ENCODE data around the gene ZNF668.

Gene ZNF668

DNA sequence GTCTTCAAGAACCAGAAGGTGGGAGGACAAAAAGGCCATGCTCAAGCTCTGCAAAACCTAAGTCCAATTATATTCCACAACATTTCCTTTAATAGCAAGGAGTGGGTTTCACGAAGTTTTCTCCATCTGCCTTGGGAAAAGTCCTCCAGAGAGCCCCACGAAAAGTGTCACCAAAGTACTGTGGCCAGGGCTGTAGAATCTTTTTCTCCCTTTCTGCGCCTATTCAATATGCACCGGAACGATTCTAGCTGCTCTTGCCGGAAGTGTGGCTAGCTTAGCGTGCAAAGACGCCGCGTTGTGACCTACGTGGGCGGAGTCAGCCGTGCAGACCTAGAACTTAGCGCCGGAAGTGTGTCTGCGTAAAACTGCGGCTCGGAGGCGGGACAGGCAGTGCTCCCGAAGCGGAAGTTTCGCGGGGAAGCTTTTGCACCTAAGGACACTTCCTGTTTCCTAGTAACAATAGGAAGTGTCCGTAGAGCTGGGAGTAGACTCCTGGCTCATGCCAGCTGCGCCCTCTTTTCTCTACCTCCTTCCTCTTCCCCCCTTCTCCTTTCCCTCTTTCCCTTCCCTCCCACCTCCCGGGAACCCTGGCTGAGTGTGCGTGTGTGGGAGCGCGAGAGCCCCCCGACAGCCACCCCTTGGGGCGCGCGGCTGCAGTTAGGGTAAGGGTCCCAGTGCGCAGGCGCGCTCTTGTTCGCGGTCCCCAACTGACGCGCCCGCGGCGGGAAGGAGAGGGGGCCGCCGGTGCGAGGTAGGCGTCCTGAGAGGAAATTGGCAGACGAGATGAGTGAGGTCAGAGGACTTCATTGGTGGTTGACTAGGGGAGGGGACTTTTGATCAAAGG lies at the start of gene ZNF668, which contains the start of gene ZNF646:
Gene ZNF668, minus strand, starts transcription at position 271 of the 844 bp plus-strand sequence. CDS start 9,781 bp downstream, outside the sequence.
Gene ZNF646, plus strand, starts transcription at position 453 of the 844 bp plus-strand sequence. CDS start 1,903 bp downstream, outside the sequence.
- in situ Hi-C loops (cut with MboI; ENCODE audit: low sequenced_read_pairs), result loop anchor here (10.0 kb wide), 1 partner anchor 381 kb away; the partner anchor contains the start of gene ARMC5

DNA sequence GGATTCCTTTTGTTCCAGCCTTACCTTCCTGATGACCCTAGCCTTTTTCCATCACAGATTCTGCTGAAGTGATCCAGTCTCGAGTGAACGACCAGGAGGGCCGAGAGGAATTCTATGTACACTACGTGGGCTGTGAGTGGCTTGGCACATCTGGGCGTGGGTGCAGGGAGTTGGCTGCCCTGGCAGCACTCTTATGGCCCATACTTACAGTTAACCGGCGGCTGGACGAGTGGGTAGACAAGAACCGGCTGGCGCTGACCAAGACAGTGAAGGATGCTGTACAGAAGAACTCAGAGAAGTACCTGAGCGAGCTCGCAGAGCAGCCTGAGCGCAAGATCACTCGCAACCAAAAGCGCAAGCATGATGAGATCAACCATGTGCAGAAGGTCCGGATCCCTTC lies 46.1 kb upstream of the ZNF668 start:
- in situ Hi-C loops (cut with MboI; ENCODE audit: low sequenced_read_pairs), result no loop called here

DNA sequence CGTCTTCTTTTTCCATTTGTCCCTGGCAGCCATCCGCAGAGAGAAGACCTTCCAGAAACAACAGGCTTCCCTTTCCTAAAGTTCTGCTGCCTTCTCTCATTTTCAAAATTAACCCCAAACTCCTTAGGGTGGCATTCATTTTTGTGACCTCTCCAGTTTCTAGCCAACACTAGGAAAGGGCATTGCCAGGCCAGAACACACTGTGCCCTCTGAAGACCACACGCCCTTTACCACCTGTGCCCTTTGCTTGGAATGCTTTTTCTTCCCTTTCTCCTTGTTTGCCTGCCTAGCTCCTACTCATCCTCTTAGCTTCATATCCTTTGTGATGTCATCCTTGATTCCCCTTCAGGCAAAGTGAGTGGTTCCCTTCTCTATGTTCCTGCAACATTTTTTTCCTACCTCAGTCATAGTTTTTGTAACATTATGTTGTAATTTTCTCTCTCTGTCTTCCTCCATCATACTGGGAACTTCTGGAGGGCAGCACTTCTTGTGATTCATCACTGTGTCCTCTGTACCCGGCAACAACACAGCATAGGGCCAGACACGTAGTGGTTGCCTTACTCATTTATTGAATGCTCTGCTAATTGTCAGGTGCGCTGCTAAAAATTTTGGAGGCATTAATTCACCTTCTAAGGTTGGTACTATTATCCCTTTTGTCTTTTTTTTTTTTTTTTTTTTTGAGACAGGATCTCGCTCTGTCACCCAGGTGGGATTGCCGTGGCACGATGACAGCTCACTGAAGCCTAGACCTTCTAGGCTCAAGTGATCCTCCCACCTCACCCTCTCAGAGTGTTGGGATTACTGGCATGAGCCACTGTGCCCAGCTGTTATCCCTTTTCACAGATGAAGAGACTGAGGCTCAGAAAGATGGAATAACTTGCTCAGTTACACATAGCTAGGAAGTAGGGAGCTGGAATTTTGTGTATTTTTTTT lies 44.4 kb upstream of the ZNF668 start:
- in situ Hi-C loops (cut with MboI; ENCODE audit: low sequenced_read_pairs), result no loop called here

DNA sequence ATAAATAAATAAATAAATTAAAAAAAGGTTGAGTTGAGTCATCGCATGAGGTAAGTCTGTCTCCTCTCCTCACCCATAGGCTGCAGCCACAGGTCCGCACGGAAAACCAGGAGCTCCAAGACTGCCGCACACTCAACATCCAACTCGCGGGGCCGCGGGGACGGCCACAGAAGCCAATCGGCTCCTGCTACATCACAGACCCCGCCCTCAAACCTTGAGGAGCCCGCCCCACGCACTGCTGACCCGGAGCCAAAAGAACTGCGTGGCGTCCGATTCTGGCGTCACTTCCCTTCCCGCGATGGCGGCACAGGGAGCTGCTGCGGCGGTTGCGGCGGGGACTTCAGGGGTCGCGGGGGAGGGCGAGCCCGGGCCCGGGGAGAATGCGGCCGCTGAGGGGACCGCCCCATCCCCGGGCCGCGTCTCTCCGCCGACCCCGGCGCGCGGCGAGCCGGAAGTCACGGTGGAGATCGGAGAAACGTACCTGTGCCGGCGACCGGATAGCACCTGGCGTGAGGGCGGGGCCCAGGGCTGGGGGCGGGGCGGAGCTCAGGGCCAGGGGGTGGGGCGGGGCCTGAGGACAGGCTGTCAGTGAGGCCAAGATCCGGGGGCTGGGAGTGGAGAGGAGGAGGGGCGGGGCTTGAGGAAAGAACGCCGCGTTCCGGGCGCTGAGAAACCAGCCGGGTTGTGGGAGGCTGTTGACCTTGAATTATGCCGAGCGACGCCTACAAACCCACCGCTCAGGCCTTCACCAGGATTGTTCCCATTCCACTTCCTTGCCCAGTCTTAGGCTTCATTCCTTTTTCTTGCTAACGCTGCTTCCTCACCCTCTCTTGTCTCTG lies 43.6 kb upstream of the ZNF668 start, which contains the start of gene KAT8:
Gene KAT8, plus strand, starts transcription at position 281 of the 839 bp plus-strand sequence. Its CDS starts 18 bp downstream, at position 299.
- in situ Hi-C loops (cut with MboI; ENCODE audit: low sequenced_read_pairs), result no loop called here

DNA sequence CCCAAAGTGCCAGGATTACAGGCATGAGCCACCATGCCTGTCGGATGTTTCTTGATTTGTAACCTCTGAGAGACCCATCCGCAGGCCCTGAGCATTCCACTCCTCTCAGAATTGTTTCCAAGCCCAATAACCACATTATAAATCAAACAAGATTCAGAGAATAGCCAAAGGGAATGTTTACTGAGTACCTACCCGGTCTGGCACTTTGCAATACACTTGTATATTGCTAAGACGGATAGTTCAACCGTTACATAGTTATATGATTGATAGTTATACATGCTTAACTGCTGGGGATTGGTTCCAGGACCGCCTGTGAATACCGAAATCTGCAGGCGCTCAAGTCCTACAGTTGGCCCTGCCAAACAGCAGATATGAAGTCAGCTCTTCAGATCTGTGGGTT lies 40.4 kb upstream of the ZNF668 start:
- in situ Hi-C loops (cut with MboI; ENCODE audit: low sequenced_read_pairs), result no loop called here

DNA sequence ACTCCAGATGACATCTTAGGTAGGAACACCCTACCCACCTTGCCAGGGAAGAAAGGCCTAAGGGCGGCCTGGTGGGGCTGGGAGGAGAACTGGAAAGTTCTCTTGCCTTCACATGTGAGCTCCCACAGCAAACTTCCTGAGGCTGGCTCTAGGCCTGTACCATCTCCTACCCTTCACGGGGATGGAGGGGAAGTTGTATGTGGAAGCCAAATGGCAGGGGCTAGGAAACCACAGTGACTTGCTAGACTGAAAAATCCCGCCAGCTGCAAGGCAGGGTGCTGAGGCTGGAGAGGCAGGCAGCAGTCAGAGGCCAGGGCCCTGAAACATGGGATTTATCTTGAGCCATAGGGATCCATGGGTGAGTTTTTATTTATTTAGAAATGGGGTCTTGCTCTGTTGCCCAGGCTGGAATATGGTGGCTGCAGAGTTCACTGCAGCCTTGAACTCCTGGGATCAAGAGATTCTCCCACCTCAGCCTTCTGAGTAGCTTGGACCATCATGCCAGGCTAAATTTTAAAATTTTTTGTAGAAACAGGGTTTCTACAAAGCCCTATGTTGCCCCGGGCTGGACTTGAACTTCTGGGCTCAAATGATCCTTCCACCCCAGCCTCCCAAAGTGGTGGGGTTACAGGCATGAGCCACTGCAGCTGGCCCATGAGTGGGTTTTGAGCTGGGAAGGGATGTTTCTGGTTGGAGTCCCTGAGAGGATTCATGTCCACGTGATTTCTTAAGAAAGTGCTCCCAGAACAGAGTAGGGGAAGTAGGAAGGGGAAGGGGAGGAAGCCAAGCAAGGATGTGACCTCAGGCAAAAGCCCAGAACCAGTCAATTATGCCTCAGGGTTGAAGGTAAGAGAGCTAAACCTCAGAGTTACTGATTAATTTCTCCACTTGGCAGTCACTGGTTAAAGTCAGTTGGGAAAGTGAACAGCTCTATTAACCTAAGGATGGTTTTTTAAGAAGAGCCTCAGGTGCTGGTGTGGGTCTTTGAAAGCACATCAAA lies 39.4 kb upstream of the ZNF668 start:
- in situ Hi-C loops (cut with MboI; ENCODE audit: low sequenced_read_pairs), result no loop called here

DNA sequence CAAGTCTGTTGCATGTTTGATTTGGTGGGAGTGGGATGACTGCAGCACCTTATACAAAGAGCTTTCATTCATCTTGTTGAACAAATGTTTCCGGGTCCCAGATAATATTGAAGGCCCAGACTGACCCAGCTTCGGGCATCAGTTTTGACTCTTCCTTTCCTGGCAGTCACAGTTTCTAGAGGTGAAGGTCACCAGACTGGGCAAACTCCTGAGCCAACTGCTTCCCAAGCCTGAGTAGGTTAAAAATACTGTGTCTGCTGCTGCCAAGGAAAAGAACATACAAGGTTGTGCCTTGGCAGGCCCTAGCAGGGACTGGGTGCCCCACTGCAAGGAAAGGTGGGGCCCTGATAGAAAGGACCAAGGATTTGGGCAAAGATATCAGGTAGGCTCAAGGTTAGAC lies 38.7 kb upstream of the ZNF668 start:
- in situ Hi-C loops (cut with MboI; ENCODE audit: low sequenced_read_pairs), result no loop called here

DNA sequence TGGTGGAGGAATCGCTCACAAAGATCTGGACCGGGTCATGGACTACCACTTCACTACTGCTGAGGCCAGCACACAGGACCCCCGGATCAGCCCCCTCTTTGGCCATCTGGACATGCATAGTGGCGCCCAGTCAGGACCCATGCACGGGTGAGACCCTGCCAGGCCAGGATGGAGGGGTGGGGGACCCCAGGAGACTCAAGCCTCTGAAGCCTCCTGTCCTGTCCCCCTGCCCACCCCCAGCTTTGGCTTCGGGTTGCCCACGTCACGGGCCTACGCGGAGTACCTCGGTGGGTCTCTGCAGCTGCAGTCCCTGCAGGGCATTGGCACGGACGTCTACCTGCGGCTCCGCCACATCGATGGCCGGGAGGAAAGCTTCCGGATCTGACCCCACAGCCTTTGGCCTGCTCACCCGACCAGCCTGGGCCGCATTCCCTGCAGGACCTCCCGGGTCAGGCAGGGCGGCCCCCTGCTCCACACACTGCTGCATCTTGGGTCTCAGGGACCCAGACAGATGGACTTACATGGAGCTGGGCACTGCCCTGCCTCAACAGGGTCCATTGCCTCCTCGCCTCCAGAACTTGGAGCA lies 37.9 kb upstream of the ZNF668 start:
- in situ Hi-C loops (cut with MboI; ENCODE audit: low sequenced_read_pairs), result no loop called here

DNA sequence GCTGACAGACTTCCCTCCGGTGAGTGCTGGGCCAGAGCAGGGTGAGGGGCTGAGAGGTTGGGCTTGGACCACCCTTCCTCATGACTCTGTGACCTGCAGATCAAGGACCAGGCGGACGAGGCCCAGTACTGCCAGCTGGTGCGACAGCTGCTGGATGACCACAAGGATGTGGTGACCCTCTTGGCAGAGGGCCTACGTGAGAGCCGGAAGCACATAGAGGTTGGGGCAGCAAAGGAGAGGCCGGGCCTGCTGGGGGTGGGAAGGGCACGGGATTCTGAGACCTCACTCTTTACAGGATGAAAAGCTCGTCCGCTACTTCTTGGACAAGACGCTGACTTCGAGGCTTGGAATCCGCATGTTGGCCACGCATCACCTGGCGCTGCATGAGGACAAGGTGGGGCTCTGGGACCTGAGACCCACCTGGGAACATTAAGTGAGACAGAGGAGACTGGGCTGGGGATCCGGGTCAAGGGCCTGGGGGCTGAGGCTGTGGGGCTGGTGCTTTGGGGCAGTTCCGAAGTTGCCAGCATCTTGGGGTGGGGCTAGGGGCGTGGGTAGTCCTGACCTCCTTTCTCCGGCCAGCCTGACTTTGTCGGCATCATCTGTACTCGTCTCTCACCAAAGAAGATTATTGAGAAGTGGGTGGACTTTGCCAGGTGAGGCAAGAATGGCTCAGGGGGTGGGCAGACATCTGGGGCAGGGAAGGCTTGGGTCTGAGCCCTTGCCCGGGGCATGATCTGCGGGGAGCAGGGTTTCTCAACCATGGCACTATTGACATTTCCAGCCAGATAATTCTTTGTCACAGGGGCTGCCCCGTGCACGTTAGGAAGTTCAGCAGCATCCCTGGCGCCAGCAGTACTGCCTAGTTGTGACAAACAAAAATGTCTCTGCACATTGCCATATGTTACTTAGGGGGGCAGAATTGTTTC lies 36.3 kb upstream of the ZNF668 start:
- in situ Hi-C loops (cut with MboI; ENCODE audit: low sequenced_read_pairs), result no loop called here

DNA sequence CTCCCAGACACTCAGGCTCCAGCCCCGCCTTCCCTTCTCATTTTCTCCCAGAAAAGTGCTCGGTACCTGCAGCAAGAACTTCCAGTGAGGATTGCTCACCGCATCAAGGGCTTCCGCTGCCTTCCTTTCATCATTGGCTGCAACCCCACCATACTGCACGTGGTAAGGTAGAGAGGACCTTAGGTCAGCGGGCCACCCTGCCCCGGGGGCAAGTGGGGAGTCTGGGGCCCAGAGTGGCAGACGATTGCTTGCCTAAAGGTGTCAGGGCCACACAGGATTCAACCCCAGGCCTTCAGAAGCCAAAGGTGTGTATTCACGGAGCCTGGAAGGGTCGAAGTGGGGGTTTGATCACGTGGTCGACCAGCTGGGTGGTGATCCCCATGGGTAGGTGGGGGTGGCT lies 35.6 kb upstream of the ZNF668 start:
- in situ Hi-C loops (cut with MboI; ENCODE audit: low sequenced_read_pairs), result no loop called here

DNA sequence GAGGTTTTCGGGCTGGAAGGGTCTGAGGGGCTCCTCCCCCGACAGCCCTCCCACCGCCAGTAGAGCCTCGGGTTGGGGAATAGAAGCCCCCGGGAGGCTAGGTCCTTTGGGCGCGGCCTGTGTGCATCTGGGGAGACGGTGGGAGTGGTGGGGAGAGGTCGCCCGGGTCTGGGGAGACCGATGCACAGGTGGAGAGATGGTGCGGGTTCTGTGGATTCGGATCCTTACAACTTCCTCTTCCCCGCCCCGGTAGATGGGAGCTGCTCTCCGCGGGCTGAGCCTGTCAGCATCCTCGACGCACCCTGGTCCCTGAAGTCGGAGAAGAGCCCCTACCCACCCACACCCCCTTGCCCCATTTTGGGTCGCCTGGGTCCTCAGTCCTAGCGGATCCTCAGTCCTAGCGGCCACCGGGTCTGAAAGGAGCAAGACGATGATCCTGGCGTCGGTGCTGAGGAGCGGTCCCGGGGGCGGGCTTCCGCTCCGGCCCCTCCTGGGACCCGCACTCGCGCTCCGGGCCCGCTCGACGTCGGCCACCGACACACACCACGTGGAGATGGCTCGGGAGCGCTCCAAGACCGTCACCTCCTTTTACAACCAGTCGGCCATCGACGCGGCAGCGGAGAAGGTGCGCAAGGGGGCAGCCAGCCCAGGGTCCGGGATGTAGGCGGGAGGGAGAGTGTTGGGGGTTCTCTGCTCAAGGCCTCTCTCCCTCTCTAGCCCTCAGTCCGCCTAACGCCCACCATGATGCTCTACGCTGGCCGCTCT lies 34.9 kb upstream of the ZNF668 start:
- in situ Hi-C loops (cut with MboI; ENCODE audit: low sequenced_read_pairs), result no loop called here

DNA sequence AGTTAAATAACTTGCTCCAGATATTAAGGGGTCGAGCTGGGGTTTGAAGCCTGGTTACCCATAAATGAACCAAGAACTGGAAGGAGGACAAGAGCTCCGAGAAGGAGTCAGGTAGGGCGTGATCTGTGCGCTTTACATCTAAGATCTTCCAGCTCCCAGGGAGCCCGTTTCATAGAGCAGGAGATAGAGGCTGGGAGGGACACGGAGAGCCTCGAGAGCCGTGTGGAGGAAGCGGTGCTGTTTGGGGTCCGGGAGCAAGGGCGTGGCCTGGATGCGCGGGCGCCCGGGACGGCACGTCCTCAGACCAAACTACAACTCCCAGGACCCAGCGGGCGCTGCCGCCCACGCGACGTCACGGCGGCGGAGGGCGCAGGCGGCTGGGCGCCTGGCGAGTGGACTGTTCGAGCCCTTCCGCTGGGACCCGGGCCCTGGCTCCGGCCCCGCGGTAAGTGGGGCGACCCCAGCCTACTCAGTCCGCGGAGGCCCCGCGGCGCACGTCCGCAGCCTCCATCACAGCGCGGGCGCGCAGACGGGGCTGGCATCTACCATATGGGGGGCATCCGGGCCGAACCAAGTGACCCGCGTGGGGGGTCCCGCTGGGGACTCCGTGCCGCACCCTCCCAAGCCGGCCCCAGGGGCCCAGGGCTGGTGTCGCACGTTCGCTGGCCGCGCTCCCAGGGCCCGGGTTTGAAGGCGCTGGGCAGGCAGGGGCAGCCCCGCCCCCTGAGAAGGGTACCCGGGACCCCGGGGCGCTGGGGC lies 34.2 kb upstream of the ZNF668 start, which contains the start of gene BCKDK:
Gene BCKDK, plus strand, starts transcription at position 352 of the 759 bp plus-strand sequence. CDS start 838 bp downstream, outside the sequence.
- in situ Hi-C loops (cut with MboI; ENCODE audit: low sequenced_read_pairs), result no loop called here

DNA sequence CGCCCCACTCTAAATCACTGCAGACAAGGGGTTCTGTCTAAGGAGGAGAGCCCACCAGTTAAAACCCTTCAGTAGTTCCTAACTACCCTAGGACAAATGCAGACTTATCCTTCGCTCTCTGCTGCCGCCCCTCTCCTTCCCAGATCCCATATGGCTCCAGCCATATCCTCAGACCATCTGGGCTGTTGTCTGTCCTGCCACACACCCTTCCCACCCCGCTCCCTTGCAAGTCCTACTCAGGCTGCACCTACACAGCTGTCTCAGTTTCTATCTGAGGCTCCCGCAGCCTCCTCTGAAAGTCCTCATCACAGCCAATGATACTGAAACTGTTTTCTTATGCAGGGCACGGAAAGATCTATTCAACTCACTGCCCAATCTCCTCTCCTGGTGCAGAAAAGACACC lies 33.4 kb upstream of the ZNF668 start:
- in situ Hi-C loops (cut with MboI; ENCODE audit: low sequenced_read_pairs), result no loop called here

DNA sequence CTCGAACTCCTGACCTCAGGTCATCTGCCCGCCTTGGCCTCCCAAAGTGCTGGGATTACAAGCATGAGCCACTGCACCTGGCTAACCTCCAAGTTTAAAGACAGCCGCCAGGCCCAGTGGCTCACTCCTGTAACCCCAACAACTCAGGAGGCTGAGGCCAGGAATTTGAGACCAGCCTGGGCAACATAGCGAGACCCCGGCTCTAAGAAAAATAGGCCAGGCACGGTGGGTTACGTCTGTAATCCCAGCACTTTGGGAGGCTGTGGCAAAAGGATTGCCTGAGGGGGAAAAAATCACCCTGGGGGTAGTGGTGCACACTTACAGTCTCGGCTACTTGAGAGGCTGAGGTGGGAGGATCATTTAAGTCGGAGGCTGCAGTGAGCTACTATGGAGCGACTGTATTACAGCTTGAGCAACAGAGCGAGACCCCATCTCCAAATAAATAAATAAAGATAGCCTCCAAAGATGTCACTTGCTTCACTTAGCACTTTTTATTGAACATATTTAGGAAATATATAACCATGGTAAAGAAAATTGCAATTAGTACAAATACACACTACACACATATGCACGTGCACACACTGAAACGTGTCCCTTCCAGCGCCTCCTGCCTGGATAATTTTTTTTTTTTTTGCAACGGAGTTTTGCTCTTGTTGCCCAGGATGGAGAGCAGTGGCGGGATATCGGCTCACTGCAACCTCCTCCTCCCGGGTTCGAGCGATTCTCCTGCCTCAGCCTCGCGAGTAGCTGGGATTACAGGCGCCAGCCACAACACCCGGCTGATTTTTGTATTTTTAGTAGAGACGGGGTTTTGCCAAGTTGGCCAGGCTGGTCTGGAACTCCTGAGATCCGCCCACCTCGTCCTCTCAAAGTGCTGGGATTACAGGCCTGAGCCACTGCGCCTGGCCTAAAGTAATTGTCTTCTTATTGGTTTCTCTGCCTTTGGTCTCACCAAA lies 32.7 kb upstream of the ZNF668 start:
- in situ Hi-C loops (cut with MboI; ENCODE audit: low sequenced_read_pairs), result no loop called here

DNA sequence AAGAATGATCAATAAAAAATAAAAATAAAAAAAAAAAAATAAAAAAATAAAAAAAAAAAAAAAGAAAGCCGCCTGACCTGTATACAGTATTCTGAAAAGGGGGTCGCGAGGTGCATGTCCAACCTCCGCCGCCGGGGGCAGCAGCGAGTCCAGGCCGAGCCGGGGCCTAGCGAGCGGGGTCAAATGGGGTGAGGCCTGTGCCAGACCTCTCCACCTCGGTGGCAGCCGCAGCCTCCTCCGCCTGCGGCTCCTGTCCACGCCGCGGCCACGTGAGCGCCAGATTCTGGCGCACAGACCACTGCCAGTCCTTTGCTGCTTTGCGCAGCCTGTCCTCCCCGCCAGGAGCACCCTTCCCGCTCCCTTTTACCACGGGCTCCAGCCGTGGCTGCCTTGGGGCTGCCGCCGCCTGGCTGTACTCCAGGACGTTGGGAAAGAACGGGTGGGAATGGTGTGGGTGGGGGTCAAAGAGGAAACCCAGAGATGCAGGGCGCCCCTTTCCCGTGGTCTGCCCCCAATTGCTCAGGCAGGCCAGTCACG lies 31.7 kb upstream of the ZNF668 start:
- in situ Hi-C loops (cut with MboI; ENCODE audit: low sequenced_read_pairs), result no loop called here
